PFSK-1 (cell line): ENCODE data around the gene ZFAND3.

Experiments used
- FOXP2 ChIP-seq: optimal IDR thresholded peaks from 2 replicates; pipeline ENCODE3; 2011; ENCODE audit warnings: borderline replicate concordance, control low read depth, inconsistent platforms; ENCODE audit not compliant: insufficient read depth; ENCODE audit errors: extremely low read length, extremely low read depth
- POLR2AphosphoS5 ChIP-seq: IDR thresholded peaks from 2 replicates; pipeline ENCODE4 v1.6.1; 2012; ENCODE audit warnings: low read depth, mild to moderate bottlenecking, control low read depth, low read length, moderate library complexity
- SIN3A ChIP-seq: IDR thresholded peaks from 2 replicates; pipeline ENCODE4 v1.6.1; 2012; ENCODE audit warnings: mild to moderate bottlenecking, low read length, moderate library complexity, borderline replicate concordance; ENCODE audit not compliant: insufficient read depth
- TAF1 ChIP-seq: IDR thresholded peaks from 2 replicates; pipeline ENCODE4 v1.6.1; 2012; ENCODE audit warnings: low read length, control low read depth, borderline replicate concordance; ENCODE audit not compliant: insufficient read depth
- TF ChIP-seq, protein P1 (sequence below), 2 experiments: IDR thresholded peaks; 2 replicates each; pipeline versions ENCODE4 v1.6.1 to v1.8.0; 2011 to 2012; ENCODE audit warnings: low read depth in 2 of 2, low read length in 2 of 2, control low read depth in 1 of 2, inconsistent platforms in 1 of 2, mild to moderate bottlenecking in 1 of 2, moderate library complexity in 1 of 2; ENCODE audit not compliant: insufficient read depth in 1 of 2

The ZFAND3 gene

DNA sequence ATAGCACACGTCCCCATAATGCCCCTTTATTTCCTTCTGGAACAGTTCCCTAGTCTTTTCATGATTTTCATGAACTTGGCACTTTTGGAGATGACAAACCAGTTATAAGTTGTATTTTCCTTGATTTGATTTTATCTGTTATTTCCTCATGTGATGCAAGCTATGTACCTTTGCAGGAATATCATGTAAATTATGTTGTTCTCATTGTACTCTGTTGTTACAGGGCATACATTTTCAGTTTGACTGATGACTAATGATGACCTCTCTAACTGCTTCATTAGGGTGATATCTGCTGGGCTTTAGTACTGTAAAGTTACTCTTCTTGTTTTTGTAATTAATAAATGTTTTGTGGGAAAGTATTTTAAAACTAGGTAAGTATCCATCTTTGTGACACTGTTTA, 147.3 kb downstream of the ZFAND3 start:
- TF ChIP-seq, protein P1, sequence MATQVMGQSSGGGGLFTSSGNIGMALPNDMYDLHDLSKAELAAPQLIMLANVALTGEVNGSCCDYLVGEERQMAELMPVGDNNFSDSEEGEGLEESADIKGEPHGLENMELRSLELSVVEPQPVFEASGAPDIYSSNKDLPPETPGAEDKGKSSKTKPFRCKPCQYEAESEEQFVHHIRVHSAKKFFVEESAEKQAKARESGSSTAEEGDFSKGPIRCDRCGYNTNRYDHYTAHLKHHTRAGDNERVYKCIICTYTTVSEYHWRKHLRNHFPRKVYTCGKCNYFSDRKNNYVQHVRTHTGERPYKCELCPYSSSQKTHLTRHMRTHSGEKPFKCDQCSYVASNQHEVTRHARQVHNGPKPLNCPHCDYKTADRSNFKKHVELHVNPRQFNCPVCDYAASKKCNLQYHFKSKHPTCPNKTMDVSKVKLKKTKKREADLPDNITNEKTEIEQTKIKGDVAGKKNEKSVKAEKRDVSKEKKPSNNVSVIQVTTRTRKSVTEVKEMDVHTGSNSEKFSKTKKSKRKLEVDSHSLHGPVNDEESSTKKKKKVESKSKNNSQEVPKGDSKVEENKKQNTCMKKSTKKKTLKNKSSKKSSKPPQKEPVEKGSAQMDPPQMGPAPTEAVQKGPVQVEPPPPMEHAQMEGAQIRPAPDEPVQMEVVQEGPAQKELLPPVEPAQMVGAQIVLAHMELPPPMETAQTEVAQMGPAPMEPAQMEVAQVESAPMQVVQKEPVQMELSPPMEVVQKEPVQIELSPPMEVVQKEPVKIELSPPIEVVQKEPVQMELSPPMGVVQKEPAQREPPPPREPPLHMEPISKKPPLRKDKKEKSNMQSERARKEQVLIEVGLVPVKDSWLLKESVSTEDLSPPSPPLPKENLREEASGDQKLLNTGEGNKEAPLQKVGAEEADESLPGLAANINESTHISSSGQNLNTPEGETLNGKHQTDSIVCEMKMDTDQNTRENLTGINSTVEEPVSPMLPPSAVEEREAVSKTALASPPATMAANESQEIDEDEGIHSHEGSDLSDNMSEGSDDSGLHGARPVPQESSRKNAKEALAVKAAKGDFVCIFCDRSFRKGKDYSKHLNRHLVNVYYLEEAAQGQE (IDR thresholded peaks at IDR 0.05; ENCODE audit: insufficient read depth in 1 of 2, low read depth in 2 of 2, low read length in 2 of 2) = no peak
- TF ChIP-seq SIN3A = no peak
- TF ChIP-seq POLR2AphosphoS5 = no peak

GRCh38 chr6:37967651-37968050, 148.1 kb downstream of the ZFAND3 start:
- TF ChIP-seq FOXP2 (no peak), POLR2AphosphoS5 (no peak), SIN3A (no peak), TAF1 (no peak)
- TF ChIP-seq, protein P1 (IDR thresholded peaks at IDR 0.05; ENCODE audit: insufficient read depth in 1 of 2, low read depth in 2 of 2, low read length in 2 of 2) = no peak

GRCh38 chr6:37971266-37971665, 151.7 kb downstream of the ZFAND3 start:
- TF ChIP-seq TAF1 (no peak), POLR2AphosphoS5 (no peak), FOXP2 (no peak), SIN3A (no peak)
- TF ChIP-seq, protein P1 (IDR thresholded peaks at IDR 0.05; ENCODE audit: insufficient read depth in 1 of 2, low read depth in 2 of 2, low read length in 2 of 2) = no peak

GRCh38 chr6:37971711-37972390, 152.3 kb downstream of the ZFAND3 start:
- no peak for TF ChIP-seq TAF1
- TF ChIP-seq FOXP2 = no peak
- TF ChIP-seq, protein P1 (IDR thresholded peaks at IDR 0.05; ENCODE audit: insufficient read depth in 1 of 2, low read depth in 2 of 2, low read length in 2 of 2) = no peak
- no peak for TF ChIP-seq SIN3A
- no peak for TF ChIP-seq POLR2AphosphoS5
